HCT116 (cell line): ENCODE measurements around the gene PRELID1. TPM values are rescaled to one million over a fixed set of nuclear protein-coding genes. Genes with fewer than 3 reads are reported as not detected.

ENCODE experiments used
- ATAC-seq: fragments of 200-7000 bp; cut with Tn5 transposase; 2 replicates; pipeline ENCODE4 v1.9.1; 2020; ENCODE audit warnings: mild to moderate bottlenecking, moderate library complexity
- BruUV-seq: library from RNA; stranded (reverse); fragments of 400-500 nt; replicated peaks from 2 replicates; lab custom pipeline; 2021; lab: Mats Ljungman, UMichigan
- CTCF ChIA-PET: fragments of 300-600 bp; sonication (Branson Sonifier 250); formaldehyde crosslinking; loops from one replicate; lab custom pipeline; 2021; ENCODE audit warnings: antibody characterized with exemption; lab: Charles Lee
- POLR2A ChIA-PET: fragments of 300-600, 350-600 bp; sonication (Branson Sonifier 250); formaldehyde crosslinking; loops from one replicate; lab custom pipeline; 2021; ENCODE audit warnings: antibody characterized with exemption; lab: Charles Lee
- RAD21 ChIA-PET, 2 experiments: fragments of 300-600 bp; sonication (Branson Sonifier 250); formaldehyde crosslinking; loops; one replicate each; lab custom pipeline; 2023; ENCODE audit warnings: low total read pairs in 2 of 2; ENCODE audit not compliant: uncharacterized antibody in 2 of 2, unreplicated experiment in 2 of 2, low non-redundant PET in 1 of 2; lab: Charles Lee
- DNase-seq: peaks from one replicate; pipeline ENCODE4 v3.0.0-alpha.2; 2010; ENCODE audit warnings: low read depth, low spot score
- H2AFZ ChIP-seq: fragments of 200-600 bp; shearing (Covaris generic), sonication (generic); 2 replicates; pipeline ENCODE4 v1.6.1; 2017; ENCODE audit warnings: low read depth, mixed run types, mixed read lengths, antibody characterized with exemption, low read length; ENCODE audit not compliant: poor library complexity, severe bottlenecking
- H3K27ac ChIP-seq: 2 replicates; pipeline ENCODE4 v1.5.1; 2012; ENCODE audit warnings: low read depth, low read length
- H3K27me3 ChIP-seq: fragments of 200-600 bp; sonication (generic); 2 replicates; pipeline ENCODE4 v1.6.1; 2016; ENCODE audit warnings: mixed run types, low read length, mixed read lengths; ENCODE audit not compliant: insufficient read depth
- H3K36me3 ChIP-seq, 2 experiments: fragments of 200-500 bp in 1 of 2; fragments of 200-600 bp in 1 of 2; sonication (Bioruptor generic) in 1 of 2; sonication (generic) in 1 of 2; 2 replicates each; pipeline versions ENCODE4 v1.5.1 to v1.6.1; 2014 to 2016; ENCODE audit warnings: low read length in 2 of 2, inconsistent platforms in 1 of 2, mixed read lengths in 1 of 2, mixed run types in 1 of 2; ENCODE audit not compliant: insufficient read depth in 2 of 2, control insufficient read depth in 1 of 2
- H3K4me1 ChIP-seq, 2 experiments: fragments of 200-600 bp in 1 of 2; sonication (generic) in 1 of 2; 2 replicates each; pipeline versions ENCODE4 v1.5.1 to v1.6.1; 2012 to 2017; ENCODE audit warnings: low read length in 2 of 2, inconsistent platforms in 1 of 2, mild to moderate bottlenecking in 1 of 2, mixed read lengths in 1 of 2, mixed run types in 1 of 2, moderate library complexity in 1 of 2; ENCODE audit not compliant: insufficient read depth in 2 of 2, control insufficient read depth in 1 of 2
- H3K4me2 ChIP-seq: fragments of 200-600 bp; sonication (generic); 2 replicates; pipeline ENCODE4 v1.6.1; 2017; ENCODE audit warnings: mixed run types, low read length, mixed read lengths
- H3K4me3 ChIP-seq, 2 experiments: fragments of 200-600 bp in 1 of 2; sonication (generic) in 1 of 2; replicated peaks in 1 of 2; 2 replicates each; pipeline ENCODE4 v1.5.1; 2011 to 2016; ENCODE audit warnings: low read length in 2 of 2, control low read depth in 1 of 2, low read depth in 1 of 2, mild to moderate bottlenecking in 1 of 2, mixed read lengths in 1 of 2, mixed run types in 1 of 2
- H3K79me2 ChIP-seq: fragments of 200-600 bp; sonication (generic); 2 replicates; pipeline ENCODE4 v1.6.1; 2017; ENCODE audit warnings: mild to moderate bottlenecking, mixed run types, low read length, moderate library complexity, mixed read lengths; ENCODE audit not compliant: insufficient read depth
- H3K9ac ChIP-seq: fragments of 200-600 bp; sonication (generic); 2 replicates; pipeline ENCODE4 v1.6.1; 2016; ENCODE audit warnings: low read length, mixed read lengths
- H3K9me2 ChIP-seq: fragments of 200-600 bp; sonication (generic), shearing (Covaris generic); 2 replicates; pipeline ENCODE4 v1.6.1; 2017; ENCODE audit warnings: mixed run types, mild to moderate bottlenecking, moderate library complexity; ENCODE audit not compliant: insufficient read depth
- H3K9me3 ChIP-seq, 2 experiments: fragments of 200-500 bp in 1 of 2; fragments of 200-600 bp in 1 of 2; sonication (Bioruptor generic) in 1 of 2; sonication (generic) in 1 of 2; 2 replicates each; pipeline ENCODE4 v1.6.1; 2014 to 2017; ENCODE audit warnings: low read length in 2 of 2, mixed read lengths in 2 of 2, inconsistent platforms in 1 of 2, low read depth in 1 of 2, mild to moderate bottlenecking in 1 of 2, mixed run types in 1 of 2, moderate library complexity in 1 of 2; ENCODE audit not compliant: control insufficient read depth in 1 of 2, insufficient read depth in 1 of 2
- H4K20me1 ChIP-seq: fragments of 200-600 bp; sonication (generic), shearing (Covaris generic); 2 replicates; pipeline ENCODE4 v1.6.1; 2017; ENCODE audit warnings: mixed run types, mild to moderate bottlenecking, moderate library complexity; ENCODE audit not compliant: insufficient read depth
- EZH2 ChIP-seq: fragments of 200-600 bp; sonication (generic); IDR thresholded peaks from 2 replicates; pipeline ENCODE4 v1.6.1; 2017; ENCODE audit warnings: antibody characterized with exemption, mixed run types
- POLR2AphosphoS5 ChIP-seq: IDR thresholded peaks from 2 replicates; pipeline ENCODE4 v1.6.1; 2011; ENCODE audit warnings: mild to moderate bottlenecking, low read depth, low read length, moderate library complexity
- SIN3A ChIP-seq: IDR thresholded peaks from 2 replicates; pipeline ENCODE4 v1.6.1; 2012; ENCODE audit warnings: low read depth
- SRF ChIP-seq: IDR thresholded peaks from 2 replicates; pipeline ENCODE4 v1.6.1; 2012; ENCODE audit warnings: low read depth
- YY1 ChIP-seq: IDR thresholded peaks from 2 replicates; pipeline ENCODE4 v1.6.1; 2011; ENCODE audit warnings: low read length, low read depth, moderate library complexity, mild to moderate bottlenecking; ENCODE audit not compliant: insufficient replicate concordance; ENCODE audit errors: extremely low read depth
- ZFX ChIP-seq: fragments of 450-650 bp; IDR thresholded peaks from 2 replicates; pipeline ENCODE4 v1.6.1; 2017
- intact Hi-C: fragments of 100-400 bp; cut with micrococcal nuclease; formaldehyde crosslinking; loops from 2 replicates; pipeline ENCODE4 v1.10.0; 2022
- total RNA-seq: library from RNA; stranded (reverse); gene quantifications from one replicate; pipeline ENCODE4 v1.2.1, GENCODE V29; 2021; ENCODE audit not compliant: unreplicated experiment
- TF ChIP-seq, protein P1 (sequence below): IDR thresholded peaks from 2 replicates; pipeline ENCODE4 v1.6.1; 2012
- TF ChIP-seq, protein P2 (sequence below): IDR thresholded peaks from 2 replicates; pipeline ENCODE4 v1.6.1; 2012
- TF ChIP-seq, protein P3 (sequence below), 3 experiments: fragments of 200-600 bp in 1 of 3; sonication (generic) in 1 of 3; IDR thresholded peaks in 2 of 3; conservative IDR thresholded peaks in 1 of 3; 2 replicates each; pipeline ENCODE4 v1.5.1; 2012 to 2017; ENCODE audit warnings: low read depth in 2 of 3, low read length in 2 of 3, antibody characterized with exemption in 1 of 3, borderline replicate concordance in 1 of 3, control low read depth in 1 of 3, mild to moderate bottlenecking in 1 of 3, mixed read lengths in 1 of 3, mixed run types in 1 of 3, moderate library complexity in 1 of 3; ENCODE audit not compliant: insufficient read depth in 1 of 3

Gene PRELID1
- total RNA-seq, 1 experiment from 2014 or later, result 223 TPM

DNA sequence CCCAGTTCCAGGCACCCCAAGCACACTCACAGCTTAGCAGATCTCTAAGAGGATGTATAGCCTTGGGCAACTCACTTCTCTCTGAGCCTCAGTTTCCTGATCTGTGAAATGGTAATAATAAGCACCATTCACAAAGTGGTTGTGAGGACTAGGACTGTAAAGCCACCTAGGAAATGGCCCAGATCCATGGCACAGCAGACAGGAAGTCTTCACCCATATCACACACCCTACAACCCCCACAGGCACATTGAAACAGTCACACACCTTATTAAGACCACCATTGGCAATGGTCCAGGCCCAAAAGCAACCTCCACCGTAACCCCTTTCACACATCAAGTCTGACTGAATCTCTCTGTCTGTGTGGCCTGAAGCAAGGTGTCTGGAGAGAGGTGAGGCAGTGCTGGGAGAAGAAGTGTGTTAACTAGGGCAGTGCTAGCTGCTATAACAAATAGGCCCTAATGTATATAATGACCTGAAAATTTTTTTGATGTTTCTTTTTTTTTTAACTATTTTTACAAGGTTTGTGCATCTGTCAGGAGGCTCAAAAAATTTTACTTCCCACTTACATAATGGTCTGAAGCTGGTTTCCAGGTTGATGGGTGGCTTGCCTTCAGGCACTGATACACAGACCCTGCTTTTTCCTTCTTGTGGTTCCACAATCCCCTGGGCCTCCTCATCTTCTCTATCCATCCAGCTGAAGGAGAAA lies 51.7 kb downstream of the PRELID1 start:
- Histone ChIP-seq H3K9me2 (no peaks in the 10 kb centered on the region), H3K4me2 (no peak overlapping the region), H3K9me3 (peaks cover 0 to 4% of the 10 kb centered on the region in 2 experiments; a peak in 1 of 4 replicates), H3K9ac (no peak overlapping the region), H2AFZ (no peak overlapping the region)
- RAD21 ChIA-PET, result no interaction called here
- TF ChIP-seq YY1 (no peak), SRF (no peak)
- TF ChIP-seq, all 23 proteins: peak for 0
- intact Hi-C loops, result no loop called here
- CTCF ChIA-PET, result interaction anchor here (3.2 kb wide), 1 partner anchor 14 kb away, joined by 15 read pairs; no protein-coding TSS in a partner anchor
- Histone ChIP-seq H3K27me3 (no peaks in the 10 kb centered on the region), H3K4me3 (no peak overlapping the region), H3K27ac (no peak overlapping the region), H3K4me1 (peaks cover 7 to 17% of the 10 kb centered on the region in 2 experiments), H3K79me2 (peaks cover 11% of the 10 kb centered on the region), H3K36me3 (no peaks in the 10 kb centered on the region), H4K20me1 (no peaks in the 10 kb centered on the region)
- DNase-seq (no peak), ATAC-seq (no peak)
- no TSS peak for BruUV-seq
- POLR2A ChIA-PET, result no interaction called here

- TF ChIP-seq SIN3A (no peak), ZFX (no peak), POLR2AphosphoS5 (no peak), SRF (no peak), EZH2 (no peak)
- TF ChIP-seq, protein P1, sequence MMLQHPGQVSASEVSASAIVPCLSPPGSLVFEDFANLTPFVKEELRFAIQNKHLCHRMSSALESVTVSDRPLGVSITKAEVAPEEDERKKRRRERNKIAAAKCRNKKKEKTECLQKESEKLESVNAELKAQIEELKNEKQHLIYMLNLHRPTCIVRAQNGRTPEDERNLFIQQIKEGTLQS, result no peak
- TF ChIP-seq, protein P2, sequence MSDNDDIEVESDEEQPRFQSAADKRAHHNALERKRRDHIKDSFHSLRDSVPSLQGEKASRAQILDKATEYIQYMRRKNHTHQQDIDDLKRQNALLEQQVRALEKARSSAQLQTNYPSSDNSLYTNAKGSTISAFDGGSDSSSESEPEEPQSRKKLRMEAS, result no peak
- TF ChIP-seq, protein P3, sequence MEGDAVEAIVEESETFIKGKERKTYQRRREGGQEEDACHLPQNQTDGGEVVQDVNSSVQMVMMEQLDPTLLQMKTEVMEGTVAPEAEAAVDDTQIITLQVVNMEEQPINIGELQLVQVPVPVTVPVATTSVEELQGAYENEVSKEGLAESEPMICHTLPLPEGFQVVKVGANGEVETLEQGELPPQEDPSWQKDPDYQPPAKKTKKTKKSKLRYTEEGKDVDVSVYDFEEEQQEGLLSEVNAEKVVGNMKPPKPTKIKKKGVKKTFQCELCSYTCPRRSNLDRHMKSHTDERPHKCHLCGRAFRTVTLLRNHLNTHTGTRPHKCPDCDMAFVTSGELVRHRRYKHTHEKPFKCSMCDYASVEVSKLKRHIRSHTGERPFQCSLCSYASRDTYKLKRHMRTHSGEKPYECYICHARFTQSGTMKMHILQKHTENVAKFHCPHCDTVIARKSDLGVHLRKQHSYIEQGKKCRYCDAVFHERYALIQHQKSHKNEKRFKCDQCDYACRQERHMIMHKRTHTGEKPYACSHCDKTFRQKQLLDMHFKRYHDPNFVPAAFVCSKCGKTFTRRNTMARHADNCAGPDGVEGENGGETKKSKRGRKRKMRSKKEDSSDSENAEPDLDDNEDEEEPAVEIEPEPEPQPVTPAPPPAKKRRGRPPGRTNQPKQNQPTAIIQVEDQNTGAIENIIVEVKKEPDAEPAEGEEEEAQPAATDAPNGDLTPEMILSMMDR (IDR thresholded peaks at IDR 0.05 in 2 of 3, conservative IDR thresholded peaks at IDR 0.05 in 1 of 3; ENCODE audit: borderline replicate concordance in 1 of 3, insufficient read depth in 1 of 3, low read depth in 2 of 3, low read length in 2 of 3), result no peak
- intact Hi-C loops, result no loop called here
- POLR2A ChIA-PET, result no interaction called here
Observed at GRCh38 chr5:177355868-177356168, 52.2 kb downstream of the PRELID1 start.

More at GRCh38 chr5:177355868-177356168, 52.2 kb downstream of the PRELID1 start:
- no peak overlapping the region for H2AFZ ChIP-seq
- no peaks in the 10 kb centered on the region for H3K9me2 ChIP-seq
- ATAC-seq (no peak), DNase-seq (no peak)
- no peaks in the 10 kb centered on the region for H3K27me3 ChIP-seq
- ChIA-PET RAD21 (no interaction called here), CTCF (interaction anchor here (3.2 kb wide), 1 partner anchor 14 kb away, joined by 15 read pairs; no protein-coding TSS in a partner anchor)
- H3K79me2 ChIP-seq, result peaks cover 6% of the 10 kb centered on the region
- peaks cover 0 to 4% of the 10 kb centered on the region in 2 experiments; a peak in 1 of 4 replicates for H3K9me3 ChIP-seq
- no peak overlapping the region for H3K4me3 ChIP-seq
- H3K4me2 ChIP-seq, result no peak overlapping the region
- no TSS peak for BruUV-seq
- H4K20me1 ChIP-seq, result no peaks in the 10 kb centered on the region
- H3K36me3 ChIP-seq, result no peaks in the 10 kb centered on the region
- no peak overlapping the region for H3K27ac ChIP-seq
- peaks cover 4 to 12% of the 10 kb centered on the region in 2 experiments; a peak in 2 of 4 replicates for H3K4me1 ChIP-seq
- H3K9ac ChIP-seq, result no peak overlapping the region
